ENCODE results near the gene EPHA3.

Gene EPHA3

GRCh38 chr3:89264037-89264560 is 156.7 kb downstream of the EPHA3 start (continued):
- TF ChIP-seq ZNF555 (tag by site-specific recombination; conservative IDR thresholded peaks at IDR 0.05) (no peak), MZF1 (tag by site-specific recombination; IDR thresholded peaks at IDR 0.05; ENCODE audit: borderline replicate concordance) (no peak), ZNF548 (tag by site-specific recombination; IDR thresholded peaks at IDR 0.05) (no peak), ZNF585B (tag by site-specific recombination; IDR thresholded peaks at IDR 0.05) (no peak)

DNA sequence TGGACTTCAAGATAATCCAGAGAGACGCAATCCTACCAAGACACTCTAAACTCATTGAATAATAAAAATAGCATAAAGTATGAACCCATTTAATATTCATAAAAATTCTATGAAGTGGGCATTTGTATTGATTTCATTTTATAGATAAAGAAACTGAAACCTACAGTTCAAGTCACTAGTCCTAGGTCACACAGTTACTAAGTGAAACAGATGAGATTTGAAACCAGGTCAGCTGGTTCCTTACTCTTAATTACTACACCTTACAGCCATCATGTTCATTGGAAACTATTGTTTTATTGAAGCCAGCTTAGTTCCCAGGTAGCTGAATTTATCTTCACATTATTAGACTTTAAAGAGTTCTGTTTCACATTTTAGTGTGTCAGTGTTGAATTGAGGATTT is 158.7 kb downstream of the EPHA3 start:
- H3K4me3 ChIP-seq (ENCODE audit: low read depth, low read length): no peak overlapping the region
- POLR2A ChIA-PET: no interaction called here
- CTCF ChIA-PET: no interaction called here

GRCh38 chr3:89268059-89268458 is 160.6 kb downstream of the EPHA3 start:
- Histone ChIP-seq H3K4me3 (ENCODE audit: low read depth, low read length) (no peak overlapping the region), H3K4me1 (ENCODE audit: control insufficient read depth, insufficient read depth, low read length) (peaks cover 12% of the 10 kb centered on the region), H3K27ac (ENCODE audit: extremely low read depth, low read depth, low read length) (no peak overlapping the region), H3K9me3 (ENCODE audit: control insufficient read depth, insufficient read depth, low read depth, low read length) (no peaks in the 10 kb centered on the region), H3K36me3 (ENCODE audit: control insufficient read depth in 2 of 2, insufficient read depth in 1 of 2, low read length in 2 of 2) (no peaks in the 10 kb centered on the region)
- ChIA-PET CTCF (no interaction called here), POLR2A (no interaction called here)
- TF ChIP-seq ZFP37 (tag by site-specific recombination; IDR thresholded peaks at IDR 0.05) (no peak), ZSCAN16 (tag by site-specific recombination; IDR thresholded peaks at IDR 0.05) (no peak), ZNF488 (tag by site-specific recombination; IDR thresholded peaks at IDR 0.05) (no peak), KLF10 (tag by site-specific recombination; IDR thresholded peaks at IDR 0.05) (no peak), ZNF223 (tag by site-specific recombination; IDR thresholded peaks at IDR 0.05) (no peak), ZNF555 (tag by site-specific recombination; conservative IDR thresholded peaks at IDR 0.05) (no peak), ZNF670 (tag by site-specific recombination; IDR thresholded peaks at IDR 0.05; ENCODE audit: low read depth) (no peak), MEIS1 (CRISPR knock-in tag; IDR thresholded peaks at IDR 0.05; ENCODE audit: borderline replicate concordance) (no peak), ZBTB10 (tag by site-specific recombination; IDR thresholded peaks at IDR 0.05) (no peak), FEZF1 (tag by site-specific recombination; IDR thresholded peaks at IDR 0.05) (0 out of 2 replicates have a peak, but pooled peaks have one; percentile 3), ZNF324 (tag by site-specific recombination; IDR thresholded peaks at IDR 0.05) (no peak)
- TF ChIP-seq, protein P1, sequence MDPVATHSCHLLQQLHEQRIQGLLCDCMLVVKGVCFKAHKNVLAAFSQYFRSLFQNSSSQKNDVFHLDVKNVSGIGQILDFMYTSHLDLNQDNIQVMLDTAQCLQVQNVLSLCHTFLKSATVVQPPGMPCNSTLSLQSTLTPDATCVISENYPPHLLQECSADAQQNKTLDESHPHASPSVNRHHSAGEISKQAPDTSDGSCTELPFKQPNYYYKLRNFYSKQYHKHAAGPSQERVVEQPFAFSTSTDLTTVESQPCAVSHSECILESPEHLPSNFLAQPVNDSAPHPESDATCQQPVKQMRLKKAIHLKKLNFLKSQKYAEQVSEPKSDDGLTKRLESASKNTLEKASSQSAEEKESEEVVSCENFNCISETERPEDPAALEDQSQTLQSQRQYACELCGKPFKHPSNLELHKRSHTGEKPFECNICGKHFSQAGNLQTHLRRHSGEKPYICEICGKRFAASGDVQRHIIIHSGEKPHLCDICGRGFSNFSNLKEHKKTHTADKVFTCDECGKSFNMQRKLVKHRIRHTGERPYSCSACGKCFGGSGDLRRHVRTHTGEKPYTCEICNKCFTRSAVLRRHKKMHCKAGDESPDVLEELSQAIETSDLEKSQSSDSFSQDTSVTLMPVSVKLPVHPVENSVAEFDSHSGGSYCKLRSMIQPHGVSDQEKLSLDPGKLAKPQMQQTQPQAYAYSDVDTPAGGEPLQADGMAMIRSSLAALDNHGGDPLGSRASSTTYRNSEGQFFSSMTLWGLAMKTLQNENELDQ (tag by site-specific recombination; IDR thresholded peaks at IDR 0.05; ENCODE audit: low read depth): no peak

More for the DNA sequence above, 158.7 kb downstream of the EPHA3 start:
- H3K27ac ChIP-seq (ENCODE audit: extremely low read depth, low read depth, low read length): no peak overlapping the region
- H3K9me3 ChIP-seq (ENCODE audit: control insufficient read depth, insufficient read depth, low read depth, low read length): no peaks in the 10 kb centered on the region
- TF ChIP-seq OSR2 (tag by site-specific recombination; IDR thresholded peaks at IDR 0.05) (no peak), ZNF391 (tag by site-specific recombination; IDR thresholded peaks at IDR 0.05; ENCODE audit: borderline replicate concordance, low read depth) (no peak), ZNF624 (tag by site-specific recombination; IDR thresholded peaks at IDR 0.05) (no peak), MYNN (tag by site-specific recombination; IDR thresholded peaks at IDR 0.05; ENCODE audit: borderline replicate concordance) (no peak), OVOL3 (tag by site-specific recombination; IDR thresholded peaks at IDR 0.05) (no peak), ZNF121 (tag by site-specific recombination; IDR thresholded peaks at IDR 0.05) (no peak), ZBTB7A (tag by site-specific recombination; IDR thresholded peaks at IDR 0.05; ENCODE audit: low read depth) (no peak), ZBTB6 (tag by site-specific recombination; IDR thresholded peaks at IDR 0.05) (no peak), YY1 (tag by site-specific recombination; IDR thresholded peaks at IDR 0.05) (no peak), ZNF768 (tag by site-specific recombination; IDR thresholded peaks at IDR 0.05) (no peak), ZNF76 (tag by site-specific recombination; IDR thresholded peaks at IDR 0.05; ENCODE audit: borderline replicate concordance, low read depth) (no peak)
- TF ChIP-seq, protein P2, sequence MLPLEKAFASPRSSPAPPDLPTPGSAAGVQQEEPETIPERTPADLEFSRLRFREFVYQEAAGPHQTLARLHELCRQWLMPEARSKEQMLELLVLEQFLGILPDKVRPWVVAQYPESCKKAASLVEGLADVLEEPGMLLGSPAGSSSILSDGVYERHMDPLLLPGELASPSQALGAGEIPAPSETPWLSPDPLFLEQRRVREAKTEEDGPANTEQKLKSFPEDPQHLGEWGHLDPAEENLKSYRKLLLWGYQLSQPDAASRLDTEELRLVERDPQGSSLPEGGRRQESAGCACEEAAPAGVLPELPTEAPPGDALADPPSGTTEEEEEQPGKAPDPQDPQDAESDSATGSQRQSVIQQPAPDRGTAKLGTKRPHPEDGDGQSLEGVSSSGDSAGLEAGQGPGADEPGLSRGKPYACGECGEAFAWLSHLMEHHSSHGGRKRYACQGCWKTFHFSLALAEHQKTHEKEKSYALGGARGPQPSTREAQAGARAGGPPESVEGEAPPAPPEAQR (tag by site-specific recombination; IDR thresholded peaks at IDR 0.05): no peak
- TF ChIP-seq, protein P3, sequence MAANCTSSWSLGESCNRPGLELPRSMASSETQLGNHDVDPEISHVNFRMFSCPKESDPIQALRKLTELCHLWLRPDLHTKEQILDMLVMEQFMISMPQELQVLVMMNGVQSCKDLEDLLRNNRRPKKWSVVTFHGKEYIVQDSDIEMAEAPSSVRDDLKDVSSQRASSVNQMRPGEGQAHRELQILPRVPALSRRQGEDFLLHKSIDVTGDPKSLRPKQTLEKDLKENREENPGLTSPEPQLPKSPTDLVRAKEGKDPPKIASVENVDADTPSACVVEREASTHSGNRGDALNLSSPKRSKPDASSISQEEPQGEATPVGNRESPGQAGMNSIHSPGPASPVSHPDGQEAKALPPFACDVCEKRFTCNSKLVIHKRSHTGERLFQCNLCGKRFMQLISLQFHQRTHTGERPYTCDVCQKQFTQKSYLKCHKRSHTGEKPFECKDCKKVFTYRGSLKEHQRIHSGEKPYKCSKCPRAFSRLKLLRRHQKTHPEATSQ (tag by site-specific recombination; IDR thresholded peaks at IDR 0.05): no peak
- peaks cover 12% of the 10 kb centered on the region for H3K4me1 ChIP-seq (ENCODE audit: control insufficient read depth, insufficient read depth, low read length)
- H3K36me3 ChIP-seq (ENCODE audit: control insufficient read depth in 2 of 2, insufficient read depth in 1 of 2, low read length in 2 of 2): no peaks in the 10 kb centered on the region
